HG03139 (cell line): Measurements from ENCODE around the gene CNOT11.
"Not testable (repeated sequence)": the region's sequence is repeated elsewhere in the genome, so short reads cannot be mapped to it uniquely, and the experiment has no call there.

Experiments used
- ATAC-seq: cut with Tn5 transposase; IDR thresholded peaks from one replicate; pipeline ENCODE4 v1.9.1; 2021; ENCODE audit not compliant: unreplicated experiment

The CNOT11 gene

DNA sequence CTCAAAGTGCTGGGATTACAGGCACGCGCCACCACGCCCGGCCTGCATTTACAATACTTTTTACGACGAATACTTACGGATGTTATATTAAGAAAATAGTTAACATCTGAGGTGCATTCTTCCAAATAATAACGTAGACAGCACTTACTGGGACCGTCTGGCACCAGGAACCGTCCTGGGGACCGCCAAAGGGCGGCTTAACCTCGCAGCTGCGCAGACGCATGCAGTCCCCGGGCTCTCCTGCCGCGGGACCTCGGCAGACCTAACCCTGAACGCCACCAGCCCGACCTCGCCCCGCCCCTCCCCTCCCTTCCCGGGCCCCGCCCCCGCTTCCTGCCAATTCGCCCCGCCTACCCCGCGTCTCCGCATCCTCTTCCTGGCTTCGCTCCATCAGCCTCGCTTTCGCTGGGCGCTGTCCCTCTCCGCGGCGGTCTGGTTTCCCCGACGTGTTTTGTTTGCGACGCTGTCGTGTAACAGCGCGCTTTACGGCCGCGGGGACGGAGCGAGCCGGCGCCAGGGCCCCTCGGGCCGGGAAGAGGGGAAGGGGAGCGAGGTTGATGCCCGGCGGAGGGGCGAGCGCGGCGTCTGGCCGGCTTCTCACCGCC is at the start of gene CNOT11:
Gene CNOT11 (plus strand): TSS at position 479 of the 605 bp plus-strand sequence. CDS start 79 bp downstream, at position 558.
- ATAC-seq = peak; percentile 86

DNA sequence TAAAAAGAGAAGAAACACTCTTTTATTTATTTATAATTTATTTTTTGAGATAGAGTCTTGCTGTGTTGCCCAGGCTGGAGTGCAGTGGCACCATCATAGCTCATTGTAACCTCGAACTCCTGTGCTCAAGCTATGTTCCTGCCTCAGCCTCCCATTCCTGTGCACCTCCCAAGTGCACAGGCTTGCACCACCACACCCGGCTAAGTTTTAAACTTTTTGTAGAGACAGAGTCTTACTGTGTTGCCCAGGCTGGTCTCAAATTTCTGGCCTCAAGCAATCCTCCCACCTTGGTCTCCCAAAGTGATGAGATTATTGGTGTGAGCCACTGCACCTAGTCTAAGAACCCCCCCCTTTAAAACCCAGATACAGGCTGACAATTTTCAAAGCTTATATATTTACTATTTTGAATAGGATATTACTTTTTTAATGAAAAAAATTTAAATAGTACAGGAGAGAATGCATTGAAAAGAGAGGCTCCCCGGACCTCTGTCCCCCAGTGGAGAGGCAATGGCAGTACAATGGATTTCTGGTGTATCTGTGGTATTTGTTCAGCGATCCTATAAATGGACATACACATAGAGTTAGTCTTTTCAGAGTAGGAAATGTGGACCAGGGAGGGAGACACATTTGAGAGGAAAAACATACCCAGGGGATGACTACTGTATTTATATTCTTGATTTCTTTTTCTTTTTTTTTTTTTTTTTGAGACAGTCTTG is 48.1 kb upstream of the CNOT11 start:
- no peak for ATAC-seq

DNA sequence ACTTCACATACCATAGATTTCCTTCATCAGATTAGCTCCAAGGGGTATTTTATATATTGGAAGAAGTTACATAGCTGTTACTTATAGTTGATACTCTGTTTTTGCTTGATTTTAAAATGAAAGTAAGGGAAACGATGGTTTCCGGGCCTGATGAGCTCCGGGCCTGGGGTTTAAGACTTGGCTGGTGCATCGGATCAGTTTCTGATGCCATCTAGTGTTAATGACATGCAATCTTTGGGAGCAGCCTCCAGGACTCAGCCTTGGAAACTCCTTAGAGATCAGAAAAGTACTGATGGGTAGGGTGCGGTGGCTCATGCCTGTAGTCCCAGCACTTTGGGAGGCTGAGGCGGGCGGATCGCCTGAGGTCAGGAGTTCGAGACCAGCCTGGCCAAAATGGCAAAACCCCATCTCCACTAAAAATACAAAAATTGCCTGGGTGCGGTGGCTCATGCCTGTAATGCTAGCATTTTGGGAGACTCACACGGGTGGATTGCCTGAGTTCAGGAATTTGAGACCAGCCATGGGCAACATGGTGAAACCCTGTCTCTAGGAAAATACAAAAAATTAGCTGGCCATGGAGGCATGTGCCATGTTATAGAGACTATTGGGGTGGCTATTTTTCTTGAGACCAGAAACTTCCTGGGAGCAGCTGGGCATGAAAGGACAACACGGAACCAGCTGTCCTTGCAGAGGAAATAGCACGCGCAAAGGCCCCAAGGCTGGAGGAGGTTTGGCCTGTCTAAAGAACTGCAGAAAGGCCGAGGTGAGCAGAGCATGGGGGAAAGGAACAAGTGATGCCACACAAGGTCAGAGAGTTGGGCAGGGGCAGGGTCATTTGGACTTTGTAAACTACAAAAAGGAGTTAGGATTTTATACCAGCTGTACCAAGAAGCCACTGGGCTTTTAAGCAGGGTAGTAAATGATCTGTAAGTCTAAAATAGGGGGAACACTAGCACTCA is 46.9 kb upstream of the CNOT11 start:
- no peak for ATAC-seq

DNA sequence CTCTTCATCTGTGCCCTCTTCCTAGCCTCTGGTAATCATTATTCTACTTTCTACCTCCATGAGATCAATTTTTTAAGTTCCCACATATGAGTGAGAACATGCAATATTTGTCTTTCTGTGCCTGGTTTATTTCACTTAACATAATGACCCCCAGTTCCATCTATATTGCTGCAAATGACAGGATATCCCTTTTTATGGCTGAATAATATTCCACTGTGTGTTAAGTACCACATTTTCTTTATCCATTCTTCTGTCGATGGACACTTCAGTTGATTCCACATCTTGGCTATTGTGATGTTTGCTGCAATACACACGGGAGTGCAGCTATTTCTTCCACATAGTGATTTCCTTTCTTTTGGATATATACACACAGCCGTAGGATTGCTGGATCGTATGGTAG is 43.9 kb upstream of the CNOT11 start:
- ATAC-seq = no peak

DNA sequence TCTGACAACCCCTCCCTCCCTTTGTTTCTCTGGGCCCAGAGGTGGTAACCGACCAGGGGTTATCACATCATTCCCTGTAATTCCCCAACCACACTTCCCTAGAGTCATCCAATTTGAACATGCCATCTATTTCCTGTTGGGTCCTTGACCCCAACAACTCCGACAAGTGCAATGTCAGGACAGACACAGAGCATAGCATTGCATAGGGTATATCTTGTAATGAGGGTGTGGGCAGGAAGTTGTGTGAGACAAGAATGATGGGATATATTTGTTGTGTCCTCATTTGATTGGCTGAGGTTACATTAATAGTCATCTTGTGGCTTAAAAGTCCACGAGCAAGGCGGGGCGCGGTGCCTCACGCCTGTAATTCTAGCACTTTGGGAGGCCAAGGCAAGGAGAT is 33.4 kb upstream of the CNOT11 start:
- ATAC-seq = no peak

DNA sequence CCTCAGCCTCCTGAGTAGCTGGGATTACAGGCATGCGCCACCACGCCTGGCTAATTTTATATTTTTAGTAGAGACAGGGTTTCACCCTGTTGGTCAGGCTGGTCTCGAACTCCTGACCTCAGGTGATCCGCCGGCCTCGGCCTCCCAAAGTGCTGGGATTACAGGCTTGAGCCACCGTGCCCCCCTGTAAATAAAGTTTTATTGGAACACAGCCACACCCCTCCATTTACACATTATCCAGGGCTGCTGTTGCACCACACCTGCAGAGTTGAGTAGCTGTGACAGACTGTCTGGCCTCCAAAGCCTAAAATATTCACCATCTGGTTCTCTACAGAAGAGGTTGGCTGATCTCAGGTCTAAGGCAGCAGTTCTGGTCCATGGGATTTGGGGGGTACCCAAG is 32.6 kb upstream of the CNOT11 start:
- not testable (repeated sequence) for ATAC-seq

DNA sequence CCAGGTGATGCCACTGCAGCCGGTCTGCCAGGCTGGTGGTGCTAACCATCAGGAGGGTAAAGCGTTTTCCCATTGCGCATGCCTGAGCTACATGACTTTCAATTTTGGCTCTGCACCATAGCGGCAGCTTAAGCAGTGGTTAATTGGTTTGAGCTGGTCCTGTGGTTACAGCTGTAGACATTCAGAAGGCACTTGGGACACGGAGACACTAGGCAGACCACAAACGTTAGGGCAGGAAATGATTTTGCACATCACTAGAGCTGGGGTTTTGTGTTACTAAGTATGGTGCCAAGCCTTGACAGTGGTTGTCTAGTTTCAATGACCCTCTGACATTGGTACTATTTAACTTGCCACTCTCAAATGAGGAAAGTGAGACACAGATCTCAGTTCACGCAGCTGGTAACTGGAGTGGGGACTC is 28.9 kb upstream of the CNOT11 start:
- peak; percentile 97 for ATAC-seq

DNA sequence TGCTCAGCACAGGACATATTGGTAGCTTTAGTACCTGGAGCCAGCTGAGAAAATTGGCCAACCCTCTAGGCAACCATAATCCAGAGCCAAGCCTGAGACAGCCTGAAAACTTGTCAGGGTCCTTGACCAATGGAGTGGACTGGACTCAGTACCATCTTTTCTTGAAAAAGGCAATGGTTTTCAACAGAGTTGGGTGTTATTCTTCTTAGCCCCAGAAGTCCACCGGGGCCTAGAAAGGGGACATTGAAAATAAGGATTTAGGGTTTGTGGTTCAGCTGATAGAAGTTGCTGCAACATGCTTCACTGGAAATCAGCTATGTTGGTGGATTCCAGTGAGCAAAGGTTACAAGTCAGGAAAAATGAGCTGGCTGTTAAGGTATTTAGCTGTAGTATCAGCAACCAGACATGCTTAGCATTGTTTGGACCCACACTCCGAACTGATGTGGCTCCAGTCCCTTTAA is 22.1 kb upstream of the CNOT11 start:
- no peak for ATAC-seq

DNA sequence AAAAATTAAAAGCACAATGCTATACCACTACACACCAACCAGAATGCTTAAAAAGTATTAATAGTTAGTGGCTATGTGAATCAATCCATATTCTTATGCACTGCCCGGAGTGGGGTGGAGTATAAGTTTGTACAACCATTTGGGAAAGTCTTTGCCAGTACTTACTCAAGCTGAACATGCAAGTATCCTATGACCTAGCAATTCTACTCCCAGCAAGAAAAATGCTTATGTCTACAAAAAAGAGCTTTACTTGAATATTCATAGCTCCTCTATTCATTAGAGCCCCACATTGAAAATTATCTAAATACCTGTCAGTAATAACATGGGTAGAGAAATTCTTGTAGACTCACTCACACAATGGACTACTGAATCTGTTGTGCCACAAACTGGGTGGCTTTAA is 21.4 kb upstream of the CNOT11 start:
- no peak for ATAC-seq

DNA sequence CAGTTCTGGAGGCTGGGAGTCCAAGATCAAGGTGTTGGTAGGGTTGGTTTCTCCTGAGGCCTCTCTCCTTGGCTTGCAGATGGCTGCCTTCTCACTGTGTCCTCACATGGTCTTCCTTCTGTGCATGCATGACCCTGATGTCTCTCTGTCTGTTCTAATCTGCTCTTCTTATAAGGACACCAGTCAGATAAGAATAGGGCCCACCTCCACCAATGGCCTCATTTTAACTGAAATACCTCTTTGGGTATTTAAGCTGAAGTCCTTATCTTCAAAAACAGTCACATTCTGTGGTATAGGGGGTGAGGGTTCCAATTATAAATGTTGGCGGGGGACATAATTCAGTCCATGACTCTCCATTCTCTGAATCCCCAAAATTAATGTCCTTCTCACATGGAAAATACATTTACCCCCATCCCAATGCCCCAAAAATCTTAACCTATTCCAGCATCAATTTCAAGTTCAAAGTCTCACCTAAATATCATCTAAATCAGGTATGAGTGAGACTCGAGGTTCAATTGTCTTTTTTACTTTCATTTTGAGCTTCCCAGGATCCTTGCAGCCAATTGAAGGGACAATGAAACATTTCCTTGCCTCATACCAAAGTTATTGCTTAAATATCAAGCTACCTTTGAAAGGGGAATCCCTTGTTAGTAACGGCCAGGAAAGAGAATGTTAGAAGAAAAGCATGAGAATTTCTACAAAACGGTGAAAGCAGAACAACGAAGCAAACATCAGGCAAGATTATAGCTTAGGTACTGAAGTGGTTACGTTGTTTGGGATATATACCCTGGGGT is 20.6 kb upstream of the CNOT11 start:
- no peak for ATAC-seq

DNA sequence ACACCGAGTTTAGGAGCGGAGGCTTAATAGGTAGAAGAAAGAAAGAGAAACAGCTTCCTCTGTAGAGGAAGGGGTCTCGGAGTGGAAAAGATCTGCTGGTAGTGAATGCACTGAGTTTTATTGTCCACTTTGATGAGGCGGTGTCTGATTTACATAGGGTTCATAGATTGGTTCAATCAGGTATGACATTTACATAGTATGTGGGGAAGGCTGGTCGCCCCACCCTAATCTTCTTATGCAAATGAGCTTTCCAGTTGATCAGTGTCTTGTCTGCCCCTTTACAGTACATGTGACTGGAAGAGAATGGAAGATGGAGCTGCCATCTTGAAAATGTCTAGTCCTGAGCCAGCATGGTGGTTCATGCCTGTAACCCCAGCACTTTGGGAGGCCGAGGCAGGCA is 19.9 kb upstream of the CNOT11 start:
- ATAC-seq = no peak

DNA sequence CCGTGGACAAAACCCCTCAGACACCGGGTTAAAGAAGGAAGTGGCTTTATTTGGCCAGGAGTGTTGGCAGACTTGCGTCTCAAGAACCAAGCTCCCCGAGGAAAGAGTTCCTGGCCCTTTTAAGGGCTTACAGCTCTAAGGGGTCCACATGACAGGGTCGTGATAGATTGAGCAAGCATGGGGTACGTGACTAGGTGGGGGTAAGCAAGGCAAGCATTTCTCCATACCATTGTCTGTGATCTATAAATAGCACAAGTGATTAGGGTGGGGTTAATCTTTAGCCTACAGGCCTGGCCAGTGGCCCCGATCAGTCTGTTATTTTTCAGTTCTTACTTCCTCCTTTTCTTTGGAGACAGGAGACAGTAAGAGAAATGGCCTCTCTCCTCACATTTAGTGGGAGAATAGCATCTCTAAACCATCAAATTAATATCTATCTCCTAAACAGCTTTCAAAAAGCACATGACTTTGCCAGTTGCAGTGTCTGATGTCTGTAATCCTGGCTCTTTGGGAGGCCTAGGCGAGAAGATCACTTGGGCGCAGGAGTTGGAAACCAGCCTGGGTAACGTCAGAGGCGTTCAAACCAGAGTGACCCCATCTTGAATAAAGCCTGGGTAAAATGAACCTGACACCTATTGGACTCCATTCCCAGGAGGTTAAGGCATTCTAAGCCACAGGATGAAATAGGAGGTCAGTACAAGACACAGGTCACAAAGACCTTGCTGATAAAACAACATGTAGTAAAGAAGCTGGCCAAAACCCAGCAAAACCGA is 18.3 kb upstream of the CNOT11 start:
- no peak for ATAC-seq

DNA sequence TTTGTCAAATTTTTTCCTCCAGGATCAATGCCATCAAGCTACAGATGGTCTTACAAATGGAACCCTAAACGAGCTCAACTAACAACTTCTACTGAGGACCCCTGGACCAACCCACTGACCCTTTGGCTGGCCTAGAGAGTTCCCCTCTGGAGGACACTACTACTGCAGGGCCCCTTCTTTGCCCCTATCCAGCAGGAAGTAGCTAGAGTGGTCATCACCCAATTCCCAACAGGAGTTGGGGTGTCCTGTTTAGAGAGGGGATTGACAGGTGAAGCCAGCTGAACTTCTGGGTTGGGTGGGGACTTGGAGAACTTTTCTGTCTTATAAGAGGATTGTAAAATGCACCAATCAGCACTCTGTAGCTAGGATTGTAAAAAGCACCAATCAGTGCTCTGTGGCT is 16.7 kb upstream of the CNOT11 start:
- not testable (repeated sequence) for ATAC-seq

DNA sequence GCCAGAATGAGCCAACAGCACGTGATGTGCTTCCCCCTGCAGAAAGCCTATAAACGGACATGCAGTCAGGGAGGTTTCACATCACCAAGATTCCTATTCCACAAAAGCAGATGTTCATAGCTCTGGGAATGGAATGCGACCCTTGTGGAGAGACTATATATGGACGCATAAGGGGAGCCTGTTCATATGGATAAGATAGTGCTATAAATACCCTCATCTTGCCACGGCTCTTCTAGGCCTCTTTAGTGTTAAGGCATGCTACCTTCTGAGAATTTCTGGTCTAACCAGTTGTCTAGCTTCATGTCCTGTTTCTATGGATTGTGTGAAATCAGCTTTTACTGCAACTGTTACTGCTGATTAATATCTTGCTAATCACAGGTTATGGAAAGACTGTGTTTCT is 14.7 kb upstream of the CNOT11 start:
- ATAC-seq = not testable (repeated sequence)

DNA sequence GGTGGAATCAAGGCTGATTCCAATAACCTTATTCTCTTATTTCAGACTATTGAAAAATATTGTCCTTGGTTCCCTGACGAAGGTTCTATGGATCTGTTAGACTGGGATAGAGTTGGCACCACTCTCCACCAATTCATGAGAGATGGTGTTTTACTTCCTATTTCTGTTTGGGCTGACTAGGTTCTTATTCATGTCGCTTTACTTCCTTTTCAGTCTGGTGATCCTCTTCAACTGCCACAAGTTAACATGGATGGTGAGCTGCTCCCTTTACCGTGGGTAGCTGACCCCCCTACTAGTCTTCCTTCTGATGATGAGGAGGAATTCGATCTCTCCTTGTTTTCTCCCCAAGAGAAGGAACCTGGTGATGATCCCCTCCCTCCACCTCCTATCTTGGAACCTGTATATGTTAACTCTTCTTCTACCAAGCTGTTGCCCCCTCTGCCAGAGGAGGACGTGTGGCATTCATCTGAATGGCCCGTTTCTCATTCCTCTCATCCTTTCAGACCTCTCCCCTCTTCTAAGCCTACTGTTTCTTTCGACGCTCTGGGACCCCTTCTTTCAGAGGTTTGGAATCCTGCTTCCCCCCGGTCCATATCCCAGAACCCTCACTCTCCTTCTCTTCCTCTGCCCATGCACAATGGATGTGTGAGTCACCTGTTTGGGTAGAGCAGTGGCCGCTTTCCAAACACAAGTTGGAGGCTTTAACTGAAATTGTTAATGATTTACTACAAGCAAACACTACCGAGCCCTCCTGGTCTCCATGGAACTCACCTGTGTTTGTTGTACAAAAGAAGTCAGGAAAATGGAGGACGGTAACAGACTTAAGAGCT is 13.5 kb upstream of the CNOT11 start:
- no peak for ATAC-seq

DNA sequence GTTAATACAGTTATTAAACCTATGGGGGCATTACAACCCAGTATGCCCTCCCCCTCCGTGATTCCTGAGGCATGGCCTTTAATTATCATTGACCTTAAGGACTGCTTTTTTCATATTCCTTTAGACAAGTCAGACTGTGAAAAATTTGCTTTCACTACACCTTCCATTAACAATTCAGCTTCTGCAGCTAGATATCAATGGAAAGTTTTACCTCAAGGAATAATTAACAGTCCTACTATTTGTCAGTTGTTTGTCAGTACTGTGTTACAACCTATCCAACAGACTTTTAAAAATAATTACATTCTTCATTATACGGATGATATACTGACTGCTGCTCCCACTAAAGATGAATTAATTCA is 12.9 kb upstream of the CNOT11 start:
- ATAC-seq = not testable (repeated sequence)

DNA sequence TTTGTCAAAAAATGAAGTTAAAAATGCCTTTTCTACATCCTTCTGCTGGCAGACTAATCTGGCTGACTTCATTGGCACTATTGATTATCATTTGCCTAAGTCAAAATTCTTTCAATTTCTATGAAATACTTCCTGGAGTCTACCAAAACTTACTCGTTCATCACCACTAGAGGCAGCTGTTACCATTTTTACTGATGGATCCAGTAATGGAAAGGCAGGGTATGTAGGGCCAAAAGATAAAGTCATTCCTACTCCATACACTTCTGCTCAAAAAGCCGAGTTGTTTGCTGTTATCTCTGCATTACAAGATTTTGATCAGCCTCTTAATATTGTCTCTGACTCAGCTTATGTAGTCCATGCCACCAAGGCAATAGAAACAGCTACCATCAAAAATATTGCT is 12.0 kb upstream of the CNOT11 start:
- ATAC-seq = not testable (repeated sequence)

DNA sequence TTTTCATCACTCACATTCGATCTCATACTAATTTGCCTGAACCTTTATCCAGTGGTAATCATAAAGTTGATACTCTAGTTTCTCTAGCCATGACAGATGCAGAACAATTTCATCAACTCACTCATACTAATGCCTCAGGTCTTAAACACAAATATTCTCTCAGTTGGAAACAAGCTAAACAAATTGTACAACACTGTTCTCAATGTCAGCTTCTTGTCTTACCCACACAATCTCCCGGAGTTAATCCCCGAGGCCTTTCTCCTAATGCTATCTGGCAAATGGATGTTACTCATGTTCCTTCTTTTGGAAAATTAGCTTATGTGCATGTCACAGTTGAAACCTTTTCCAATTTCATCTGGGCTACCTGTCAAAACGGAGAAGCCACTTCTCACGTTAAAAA is 11.5 kb upstream of the CNOT11 start:
- ATAC-seq = no peak

DNA sequence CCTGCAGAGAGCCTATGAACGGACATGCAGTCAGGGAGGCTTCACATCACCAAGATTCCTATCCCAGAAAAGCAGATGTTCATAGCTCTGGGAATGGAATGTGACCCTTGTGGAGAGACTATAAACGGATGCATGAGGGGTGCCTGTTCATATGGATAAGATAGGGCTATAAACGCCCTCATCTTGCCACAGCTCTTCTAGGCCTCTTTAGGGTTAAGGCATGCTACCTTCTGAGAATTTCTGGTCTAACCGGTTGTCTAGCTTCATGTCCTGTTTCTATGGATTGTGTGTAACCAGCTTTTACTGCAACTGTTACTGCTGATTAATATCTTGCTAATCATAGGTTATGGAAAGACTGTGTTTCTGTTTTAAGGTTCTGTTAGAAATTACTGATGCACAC is 8.3 kb upstream of the CNOT11 start:
- ATAC-seq = not testable (repeated sequence)
